ENCODE data around the gene GAL3ST1. TPM values are rescaled to one million over a fixed set of nuclear protein-coding genes. Genes with fewer than 3 reads are reported as not detected.
"Not testable (repeated sequence)": the region's sequence is repeated elsewhere in the genome, so short reads cannot be mapped to it uniquely, and the experiment has no call there.

GAL3ST1 gene
- total and polyA plus RNA-seq, 2 experiments from 2014 or later: 1.5 to 2.9 TPM

- H3K27me3 ChIP-seq: no peaks in the 10 kb centered on the region
- H3K27ac ChIP-seq: no peak overlapping the region
- no peak overlapping the region for H3K4me3 ChIP-seq
- TF ChIP-seq CTCF (IDR thresholded peaks at IDR 0.05; ENCODE audit: low read depth, low read length): no peak
- no peaks in the 10 kb centered on the region for H3K9me3 ChIP-seq (ENCODE audit: low read depth)
- no peak for DNase-seq (ENCODE audit: low read depth in 1 of 2, low spot score in 1 of 2)
- no peaks in the 10 kb centered on the region for H3K36me3 ChIP-seq
- H3K4me1 ChIP-seq (ENCODE audit: low read depth): no peaks in the 10 kb centered on the region
Observed at GRCh38 chr22:30561402-30562189, 12.9 kb downstream of the GAL3ST1 start.

GRCh38 chr22:30560643-30561202, 13.7 kb downstream of the GAL3ST1 start:
- H3K27ac ChIP-seq; H3K36me3 ChIP-seq; H3K9me3 ChIP-seq (ENCODE audit: low read depth); H3K4me3 ChIP-seq; DNase-seq (ENCODE audit: low read depth in 1 of 2, low spot score in 1 of 2); H3K27me3 ChIP-seq; H3K4me1 ChIP-seq (ENCODE audit: low read depth): not testable (repeated sequence)
- peak; percentile 17 for TF ChIP-seq CTCF (IDR thresholded peaks at IDR 0.05; ENCODE audit: low read depth, low read length)

GRCh38 chr22:30559889-30560288, 14.6 kb downstream of the GAL3ST1 start:
- Histone ChIP-seq H3K27ac (no peak overlapping the region), H3K9me3 (ENCODE audit: low read depth) (no peaks in the 10 kb centered on the region), H3K4me3 (no peak overlapping the region), H3K27me3 (no peaks in the 10 kb centered on the region), H3K4me1 (ENCODE audit: low read depth) (no peaks in the 10 kb centered on the region), H3K36me3 (no peaks in the 10 kb centered on the region)
- no peak for DNase-seq (ENCODE audit: low read depth in 1 of 2, low spot score in 1 of 2)
- no peak for TF ChIP-seq CTCF (IDR thresholded peaks at IDR 0.05; ENCODE audit: low read depth, low read length)

GRCh38 chr22:30557243-30557642, 17.2 kb downstream of the GAL3ST1 start:
- Histone ChIP-seq H3K27me3 (no peaks in the 10 kb centered on the region), H3K9me3 (ENCODE audit: low read depth) (no peaks in the 10 kb centered on the region), H3K36me3 (no peaks in the 10 kb centered on the region), H3K27ac (no peak overlapping the region), H3K4me1 (ENCODE audit: low read depth) (no peaks in the 10 kb centered on the region), H3K4me3 (no peak overlapping the region)
- no peak for TF ChIP-seq CTCF (IDR thresholded peaks at IDR 0.05; ENCODE audit: low read depth, low read length)
- DNase-seq (ENCODE audit: low read depth in 1 of 2, low spot score in 1 of 2): no peak

- Histone ChIP-seq H3K27me3 (no peaks in the 10 kb centered on the region), H3K36me3 (no peaks in the 10 kb centered on the region), H3K9me3 (ENCODE audit: low read depth) (no peaks in the 10 kb centered on the region), H3K4me3 (no peak overlapping the region), H3K27ac (no peak overlapping the region), H3K4me1 (ENCODE audit: low read depth) (no peaks in the 10 kb centered on the region)
- TF ChIP-seq CTCF (IDR thresholded peaks at IDR 0.05; ENCODE audit: low read depth, low read length): no peak
- no peak for DNase-seq (ENCODE audit: low read depth in 1 of 2, low spot score in 1 of 2)
Observed at GRCh38 chr22:30556388-30556787, 18.1 kb downstream of the GAL3ST1 start.
